Heart left ventricle (tissue), 16 donors: ENCODE results near the gene DPEP3. TPM values are rescaled to one million over a fixed set of nuclear protein-coding genes. Genes with fewer than 3 reads are reported as not detected.

Source experiments
- ATAC-seq, 4 donors: fragments of 200-7000 bp; cut with Tn5 transposase; one replicate each; pipeline ENCODE4 v1.9.1; 2020 to 2022; ENCODE audit warnings: moderate library complexity in 4 of 4, mild to moderate bottlenecking in 3 of 4, moderate number of reproducible peaks in 1 of 4
- DNase-seq, 5 donors: peaks; one replicate each; pipeline ENCODE4 v3.0.0-alpha.2; 2020
- H3K27ac ChIP-seq, 12 donors: fragments of 200-600 bp; sonication (generic) in 4 of 12; one replicate each; pipeline versions ENCODE4 v1.5.0 to v1.8.0; 2016 to 2022; ENCODE audit warnings: mild to moderate bottlenecking in 2 of 12
- H3K27me3 ChIP-seq, 9 donors: fragments of 200-600 bp; sonication (generic) in 2 of 9; one replicate each; pipeline versions ENCODE4 v1.5.1 to v1.8.0; 2016 to 2022; ENCODE audit warnings: mild to moderate bottlenecking in 3 of 9
- H3K36me3 ChIP-seq, 9 donors: fragments of 200-600 bp; sonication (generic) in 2 of 9; one replicate each; pipeline versions ENCODE4 v1.5.0 to v1.8.0; 2018 to 2022; ENCODE audit warnings: mild to moderate bottlenecking in 2 of 9
- H3K4me1 ChIP-seq, 12 donors: fragments of 200-600 bp; sonication (generic) in 4 of 12; one replicate each; pipeline versions ENCODE4 v1.5.0 to v1.8.0; 2016 to 2022; ENCODE audit warnings: mild to moderate bottlenecking in 3 of 12
- H3K4me3 ChIP-seq, 12 donors: fragments of 200-600 bp; sonication (generic) in 4 of 12; one replicate each; pipeline versions ENCODE4 v1.5.0 to v1.8.0; 2017 to 2022; ENCODE audit warnings: mild to moderate bottlenecking in 9 of 12, moderate library complexity in 4 of 12
- H3K9me3 ChIP-seq, 12 donors: fragments of 200-600 bp; sonication (generic) in 4 of 12; one replicate each; pipeline versions ENCODE4 v1.5.0 to v1.8.0; 2016 to 2022; ENCODE audit warnings: mild to moderate bottlenecking in 1 of 12
- POLR2A ChIP-seq, 2 donors: fragments of 450-650 bp; IDR thresholded peaks; one replicate each; pipeline ENCODE4 v1.6.1; 2017; ENCODE audit warnings: antibody characterized with exemption in 2 of 2, mild to moderate bottlenecking in 2 of 2, moderate library complexity in 2 of 2
- WGBS, 4 donors: extraction: QIAGEN DNeasy Blood & Tissue Kit in 2 of 4; methylation state at CpG; one replicate each; pipeline versions ENCODE4 v1.1.5 to v1.1.7; 2013 to 2018; 5-methylcytosine and 5-hydroxymethylcytosine counted together
- intact Hi-C, 10 donors: fragments of 100-400 bp; cut with DNase I; formaldehyde crosslinking; loops; one replicate each; pipeline versions ENCODE4 v1.11.1 to v1.14.2; 2022
- polyA plus RNA-seq, 2 donors: library from polyadenylated mRNA; stranded (reverse); fragments of 200-250 nt; gene quantifications; one replicate each; pipeline ENCODE4 v1.2.3, GENCODE V29; 2013
- total RNA-seq, 9 donors: library from RNA; depleted of rRNA in 2 of 9; stranded (reverse); fragments of >200 nt in 2 of 9; fragmentation: NEBNext Ultra II Directional in 3 of 9; extraction: Animal tissue kit (Norgen Biotek cat#: 25700) in 3 of 9; gene quantifications; one replicate each; pipeline versions ENCODE4 v1.1.0 to v1.2.4, GENCODE V29; 2016 to 2023
- TF ChIP-seq, protein P1 (sequence below), 12 donors: fragments of 200-600 bp; sonication (generic) in 4 of 12; IDR thresholded peaks; one replicate each; pipeline versions ENCODE4 v1.5.0 to v1.8.0; 2018 to 2022; ENCODE audit warnings: antibody characterized with exemption in 12 of 12, mild to moderate bottlenecking in 5 of 12
- donor health status: ischemic (EF 13 %, LVEDD 7.1; RV severe dilation, severe dysfunction).
- donor health status: healthy with polysubstance abuse.
- donor health status: DM: no; HTN: yes; CAD: no.
- donor health status: DM: no; HTN: no; CAD: no.
- donor health status: ischemic (EF 25% LVEDD 6.9; RV normal size, moderate dysfunction).
- donor health status: ischemic (EF 25% LVEDD 5.7; RV mildly dilated, moderate dysfunction).
- donor health status: healthy.
- donor health status: DM: yes; HTN: yes; CAD: no.
- donor health status: ischemic (EF 35%, LVEDD 5.7; RV mildly dilated, moderate dysfunction).
- donor health status: nonischemic (EF 11% LVEDD 7.7; RV severe dilation, severe dysfunction).
- donor health status: DM: yes; HTN: yes; CAD: no.
- donor health status: PGD.
- donor health status: ischemic (EF 29% LVEDD 5.4; RV normal size, mild dysfunction).
- donor health status: nonischemic (EF 23%, LVEDD 6.1; RV moderate dilation, normal function).

DPEP3 gene
- total and polyA plus RNA-seq, 11 donors: 0.13 to 0.16 TPM; not detected in 9

DNA sequence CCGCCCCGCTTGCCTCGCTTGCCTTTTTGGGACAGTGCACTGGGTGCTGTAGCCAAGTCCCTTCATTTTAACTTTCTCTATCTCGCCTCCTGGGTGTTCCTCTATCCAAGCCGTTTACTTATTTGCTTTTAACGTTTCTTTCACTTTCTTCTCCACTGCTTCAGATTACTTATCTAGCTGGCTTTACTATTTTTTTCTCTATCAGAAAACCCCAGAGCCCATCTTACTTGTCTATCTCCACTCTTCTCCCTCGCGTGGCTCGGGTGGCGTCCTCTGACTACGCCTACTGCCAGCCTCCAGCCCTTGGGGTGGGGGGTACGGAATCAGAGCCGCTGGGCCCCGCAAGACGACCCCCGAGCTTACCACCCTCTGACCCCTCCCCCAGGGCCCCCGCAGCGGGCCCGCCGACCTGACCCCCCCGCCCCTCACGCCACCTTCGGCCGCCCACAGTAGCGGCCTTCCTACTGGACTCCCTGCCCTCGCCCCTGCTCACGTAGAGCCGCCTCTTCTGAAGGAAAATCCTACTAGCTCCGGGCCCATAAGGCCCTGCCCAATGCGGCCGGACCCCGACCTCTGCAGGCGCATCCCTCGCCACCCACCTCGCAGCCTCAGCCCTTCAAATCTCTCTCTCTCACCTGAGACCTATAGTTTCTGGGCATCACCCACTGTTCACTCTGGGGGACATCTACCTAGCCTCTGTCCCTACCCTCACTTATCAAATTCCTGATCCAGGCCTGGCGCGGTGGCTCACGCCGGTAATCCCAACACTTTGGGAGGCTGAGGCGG, 10.9 kb downstream of the DPEP3 start:
- H3K36me3 ChIP-seq: peaks cover 0 to 15% (median 0%) of the 10 kb centered on the region in 9 donors
- peaks cover 13 to 41% (median 33%) of the 10 kb centered on the region in 12 donors for H3K4me1 ChIP-seq
- DNase-seq (no peak), ATAC-seq (no peak)
- intact Hi-C loops: loop anchor here in 1 of 10 donors (10.0 kb wide), 1 partner anchor 265 kb away; the partner anchor contains the start of gene ESRP2
- peak overlapping the region; percentile 67 to 100 (median 91) for H3K4me3 ChIP-seq
- H3K9me3 ChIP-seq: no peaks in the 10 kb centered on the region
- 52 to 63% (median 55%) methylated on average over 40 of the region's 40 CpGs for WGBS, 4 donors
- TF ChIP-seq POLR2A (IDR thresholded peaks at IDR 0.05): no peak
- no peaks in the 10 kb centered on the region for H3K27me3 ChIP-seq
- H3K27ac ChIP-seq: peak overlapping the region; percentile 95 to 100 (median 99)

DNA sequence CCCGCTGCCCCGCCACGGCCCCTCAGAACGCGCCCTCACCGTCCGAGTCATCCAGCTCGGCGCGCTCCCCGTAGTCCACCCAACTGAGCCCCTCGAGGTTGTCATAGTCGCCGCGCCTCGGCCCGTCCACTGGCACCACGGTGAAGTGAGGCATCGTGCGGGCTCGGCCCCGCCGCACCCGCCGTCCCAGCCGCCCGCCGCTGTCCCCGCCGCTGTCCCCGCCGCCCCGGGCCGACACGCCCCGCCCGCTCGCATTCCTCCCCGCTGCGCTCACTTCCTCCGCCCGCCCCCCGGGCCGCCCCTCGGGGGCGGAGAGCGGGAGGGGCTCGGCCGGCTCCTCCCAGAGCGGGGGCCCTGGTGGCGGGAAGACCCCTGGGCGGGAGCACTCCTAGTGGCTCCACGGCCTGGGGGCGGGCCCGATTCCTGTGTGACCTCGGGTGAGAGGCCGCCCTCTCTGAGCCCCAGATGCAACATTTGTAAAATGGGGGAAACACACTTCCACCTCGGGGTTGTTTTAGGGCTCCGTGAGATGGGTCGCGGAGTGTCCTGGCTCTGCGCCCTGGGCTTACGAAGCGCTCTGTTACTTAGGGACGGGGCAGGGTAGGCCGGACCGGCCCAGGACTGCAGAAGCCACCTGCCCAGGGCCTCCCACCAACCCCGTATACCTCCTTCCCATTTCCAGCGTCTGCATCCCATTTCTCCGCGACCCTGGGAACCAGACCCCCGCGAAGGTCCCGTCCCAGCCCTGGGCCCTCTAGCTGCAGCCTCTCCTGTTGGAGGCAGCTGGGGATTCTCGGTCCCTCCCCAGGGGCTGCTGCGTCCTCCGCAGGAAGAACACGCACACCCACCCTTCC, 11.7 kb downstream of the DPEP3 start, which contains the start of gene SLC12A4:
Gene SLC12A4 (minus strand): TSS at position 238 of the 854 bp plus-strand sequence. CDS start 84 bp downstream, at position 154.
- Histone ChIP-seq H3K4me1 (peaks cover 21 to 49% (median 41%) of the 10 kb centered on the region in 12 donors), H3K27me3 (no peaks in the 10 kb centered on the region), H3K9me3 (no peaks in the 10 kb centered on the region), H3K36me3 (peaks cover 0 to 15% (median under 1%) of the 10 kb centered on the region in 9 donors), H3K27ac (peak within 1 kb of the TSS; percentile 95 to 100 (median 99)), H3K4me3 (peak within 1 kb of the TSS; percentile 67 to 100 (median 91))
- 0 to 1% (median 1%) methylated on average over 21 to 78 of the region's 78 CpGs for WGBS, 4 donors
- TF ChIP-seq, protein P1, sequence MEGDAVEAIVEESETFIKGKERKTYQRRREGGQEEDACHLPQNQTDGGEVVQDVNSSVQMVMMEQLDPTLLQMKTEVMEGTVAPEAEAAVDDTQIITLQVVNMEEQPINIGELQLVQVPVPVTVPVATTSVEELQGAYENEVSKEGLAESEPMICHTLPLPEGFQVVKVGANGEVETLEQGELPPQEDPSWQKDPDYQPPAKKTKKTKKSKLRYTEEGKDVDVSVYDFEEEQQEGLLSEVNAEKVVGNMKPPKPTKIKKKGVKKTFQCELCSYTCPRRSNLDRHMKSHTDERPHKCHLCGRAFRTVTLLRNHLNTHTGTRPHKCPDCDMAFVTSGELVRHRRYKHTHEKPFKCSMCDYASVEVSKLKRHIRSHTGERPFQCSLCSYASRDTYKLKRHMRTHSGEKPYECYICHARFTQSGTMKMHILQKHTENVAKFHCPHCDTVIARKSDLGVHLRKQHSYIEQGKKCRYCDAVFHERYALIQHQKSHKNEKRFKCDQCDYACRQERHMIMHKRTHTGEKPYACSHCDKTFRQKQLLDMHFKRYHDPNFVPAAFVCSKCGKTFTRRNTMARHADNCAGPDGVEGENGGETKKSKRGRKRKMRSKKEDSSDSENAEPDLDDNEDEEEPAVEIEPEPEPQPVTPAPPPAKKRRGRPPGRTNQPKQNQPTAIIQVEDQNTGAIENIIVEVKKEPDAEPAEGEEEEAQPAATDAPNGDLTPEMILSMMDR (IDR thresholded peaks at IDR 0.05): peak in 4 of 12 donors; percentile 14 to 28 (median 23)
- peak; percentile 94 to 98 for TF ChIP-seq POLR2A (IDR thresholded peaks at IDR 0.05)
- intact Hi-C loops: loop anchor here in 2 of 10 donors (1.0 to 10.0 kb wide), 2 partner anchors 33 to 266 kb away; partner anchors contain the start of gene ESRP2 (in 1 of the 2)
- ATAC-seq (peak; percentile 84 to 91 (median 90)), DNase-seq (peak; percentile 93 to 95 (median 94))

DNA sequence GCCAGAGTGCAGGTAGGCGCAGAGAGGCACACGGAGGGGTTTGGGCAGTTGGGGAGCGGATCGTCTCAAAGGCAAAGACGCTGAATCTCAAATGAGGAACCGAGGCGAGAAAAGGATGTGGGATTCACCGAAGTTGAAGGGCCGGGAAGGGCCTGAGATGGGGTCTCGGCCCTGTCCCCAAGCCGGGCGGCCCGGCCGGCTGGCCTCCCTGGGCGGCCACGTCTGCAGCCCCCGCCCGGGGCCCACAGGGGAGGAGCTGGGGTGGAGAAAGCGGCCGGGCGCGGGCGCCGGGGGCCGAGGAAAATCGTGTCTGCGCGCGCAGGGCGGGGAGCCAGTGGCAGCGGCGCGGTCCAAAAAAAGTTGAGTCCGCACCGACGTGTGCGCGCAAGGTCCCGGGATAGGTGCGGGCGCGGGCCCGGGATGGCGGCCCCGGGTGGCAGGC, 12.3 kb downstream of the DPEP3 start:
- intact Hi-C loops: loop anchor here in 2 of 10 donors (1.0 to 10.0 kb wide), 2 partner anchors 33 to 267 kb away; partner anchors contain the start of gene ESRP2 (in 1 of the 2)
- H3K36me3 ChIP-seq: peaks cover 0 to 20% (median 7%) of the 10 kb centered on the region in 9 donors
- H3K4me1 ChIP-seq: peaks cover 27 to 55% (median 48%) of the 10 kb centered on the region in 12 donors
- DNase-seq (peak in 4 of 5 donors; percentile 63 to 81 (median 68)), ATAC-seq (peak in 2 of 4 donors; percentile 38 to 46)
- peak overlapping the region; percentile 95 to 100 (median 99) for H3K27ac ChIP-seq
- WGBS, 4 donors: 0 to 1% (median 1%) methylated on average over 33 to 45 of the region's 45 CpGs
- H3K27me3 ChIP-seq: no peaks in the 10 kb centered on the region
- H3K9me3 ChIP-seq: no peaks in the 10 kb centered on the region
- H3K4me3 ChIP-seq: peak overlapping the region; percentile 67 to 100 (median 91)
- TF ChIP-seq, protein P1 (IDR thresholded peaks at IDR 0.05): no peak
- no peak for TF ChIP-seq POLR2A (IDR thresholded peaks at IDR 0.05)
